ENCODE results near the gene MASP2. TPM values are rescaled to one million over a fixed set of nuclear protein-coding genes. Genes with fewer than 3 reads are reported as not detected.

Gene MASP2
- total RNA-seq, 4 donors from 2014 or later = not detected

DNA sequence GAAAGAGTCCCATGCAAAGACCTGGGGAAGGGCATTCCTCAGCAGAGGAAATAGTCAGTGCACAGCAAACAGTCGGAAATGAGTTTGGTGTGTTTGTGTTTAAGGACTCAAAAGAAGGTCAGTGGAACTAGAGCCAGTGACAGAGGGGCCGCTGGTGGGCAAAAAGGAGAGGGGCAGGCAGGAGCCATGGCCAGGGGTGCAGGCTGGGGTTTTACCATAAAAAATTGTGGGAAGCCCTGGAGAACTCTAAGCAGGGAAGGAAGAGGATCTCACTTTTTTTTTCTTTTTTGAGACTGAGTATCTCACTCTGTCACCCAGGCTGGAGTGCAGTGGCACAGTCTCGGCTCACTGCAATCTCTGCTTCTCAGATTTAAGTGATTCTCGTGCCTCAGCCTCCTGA is 68.3 kb downstream of the MASP2 start:
- Histone ChIP-seq H3K4me1 (peaks cover 0 to 74% (median 40%) of the 10 kb centered on the region in 4 donors), H3K27me3 (no peaks in the 10 kb centered on the region), H3K4me3 (no peak overlapping the region), H3K27ac (peak overlapping the region in 3 of 4 donors; percentile 59 to 94 (median 89)), H3K36me3 (no peaks in the 10 kb centered on the region), H3K9me3 (no peaks in the 10 kb centered on the region)
- WGBS, 2 donors = 39 to 43% methylated on average over 4 of the region's 4 CpGs
- no peak for DNase-seq (ENCODE audit: low spot score in 2 of 2)
- no peak for TF ChIP-seq POLR2A (IDR thresholded peaks at IDR 0.05)
- TF ChIP-seq, protein P1, sequence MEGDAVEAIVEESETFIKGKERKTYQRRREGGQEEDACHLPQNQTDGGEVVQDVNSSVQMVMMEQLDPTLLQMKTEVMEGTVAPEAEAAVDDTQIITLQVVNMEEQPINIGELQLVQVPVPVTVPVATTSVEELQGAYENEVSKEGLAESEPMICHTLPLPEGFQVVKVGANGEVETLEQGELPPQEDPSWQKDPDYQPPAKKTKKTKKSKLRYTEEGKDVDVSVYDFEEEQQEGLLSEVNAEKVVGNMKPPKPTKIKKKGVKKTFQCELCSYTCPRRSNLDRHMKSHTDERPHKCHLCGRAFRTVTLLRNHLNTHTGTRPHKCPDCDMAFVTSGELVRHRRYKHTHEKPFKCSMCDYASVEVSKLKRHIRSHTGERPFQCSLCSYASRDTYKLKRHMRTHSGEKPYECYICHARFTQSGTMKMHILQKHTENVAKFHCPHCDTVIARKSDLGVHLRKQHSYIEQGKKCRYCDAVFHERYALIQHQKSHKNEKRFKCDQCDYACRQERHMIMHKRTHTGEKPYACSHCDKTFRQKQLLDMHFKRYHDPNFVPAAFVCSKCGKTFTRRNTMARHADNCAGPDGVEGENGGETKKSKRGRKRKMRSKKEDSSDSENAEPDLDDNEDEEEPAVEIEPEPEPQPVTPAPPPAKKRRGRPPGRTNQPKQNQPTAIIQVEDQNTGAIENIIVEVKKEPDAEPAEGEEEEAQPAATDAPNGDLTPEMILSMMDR (IDR thresholded peaks at IDR 0.05) = no peak
- no peak for TF ChIP-seq EP300 (IDR thresholded peaks at IDR 0.05)

Other genes with a start within 250 kb of the MASP2 start
- gene TARDBP, start 34.6 kb downstream of the MASP2 start, total RNA-seq = 100 to 1,000 TPM; 165 to 237 (median 171) TPM
- gene SRM, start 12.8 kb upstream of the MASP2 start, total RNA-seq = 100 to 1,000 TPM in 2 of 4 donors, 10 to 100 TPM in 2; 66.2 to 210 (median 87.4) TPM
- 100 to 1,000 TPM in 3 of 4 donors, 10 to 100 TPM in 1; 96.1 to 181 (median 127) TPM for gene EXOSC10, start 52.6 kb upstream of the MASP2 start, total RNA-seq
- gene ANGPTL7, start 142.1 kb upstream of the MASP2 start, total RNA-seq = 1,000 to 10,000 TPM; 1,094 to 2,140 (median 1,213) TPM
- gene MTOR, start 215.3 kb upstream of the MASP2 start, total RNA-seq = 10 to 100 TPM; 40.4 to 51.4 (median 49.6) TPM
- 10 to 100 TPM in 3 of 4 donors, 1 to 10 TPM in 1; 8.7 to 23.7 (median 17.5) TPM for gene UBIAD1, start 226.0 kb upstream of the MASP2 start, total RNA-seq

Data from tibial nerve (tissue), 4 donors.